Activated B cell treated with CpG ODN at 0.5 μM for 24 hours (primary cell): ENCODE data around the gene SFT2D3. TPM values are rescaled to one million over a fixed set of nuclear protein-coding genes. Genes with fewer than 3 reads are reported as not detected.

Experiments
- ATAC-seq: fragments of 200-7000 bp; cut with Tn5 transposase; one replicate; pipeline ENCODE4 v1.10.0; 2021; ENCODE audit warnings: low read depth, mild to moderate bottlenecking, moderate library complexity
- CTCF ChIA-PET: fragments of 350-600 bp; sonication (Branson Sonifier 250); formaldehyde crosslinking; loops from one replicate; lab custom pipeline; 2021; ENCODE audit warnings: antibody characterized with exemption; lab: Charles Lee
- POLR2A ChIA-PET: fragments of 350-600 bp; sonication (Branson Sonifier 250); formaldehyde crosslinking; loops from one replicate; lab custom pipeline; 2021; ENCODE audit warnings: antibody characterized with exemption; lab: Charles Lee
- DNase-seq: peaks from one replicate; pipeline ENCODE4 v3.0.0; 2022
- H3K27ac Mint-ChIP-seq: one replicate; pipeline ENCODE4 v1.8.0; 2020; ENCODE audit warnings: mixed read lengths
- H3K27me3 Mint-ChIP-seq: one replicate; pipeline ENCODE4 v1.8.0; 2021; ENCODE audit warnings: mixed read lengths
- H3K36me3 Mint-ChIP-seq: one replicate; pipeline ENCODE4 v1.8.0; 2021; ENCODE audit warnings: low read depth, mixed read lengths
- H3K4me1 Mint-ChIP-seq: one replicate; pipeline ENCODE4 v1.8.0; 2021; ENCODE audit warnings: mixed read lengths
- H3K4me3 Mint-ChIP-seq: one replicate; pipeline ENCODE4 v1.8.0; 2020; ENCODE audit warnings: mild to moderate bottlenecking, mixed read lengths
- H3K9me3 Mint-ChIP-seq: one replicate; pipeline ENCODE4 v1.8.0; 2020; ENCODE audit warnings: mixed read lengths
- CTCF ChIP-seq: fragments of 200-600 bp; IDR thresholded peaks from one replicate; pipeline ENCODE4 v1.8.0; 2022; ENCODE audit warnings: antibody characterized with exemption, mild to moderate bottlenecking
- intact Hi-C: fragments of 100-400 bp; cut with micrococcal nuclease; formaldehyde crosslinking; loops from one replicate; pipeline ENCODE4 v1.15.1; 2024
- total RNA-seq: library from RNA; stranded (reverse); gene quantifications from 2 replicates; pipeline ENCODE4 v1.2.3, GENCODE V29; 2022

The SFT2D3 gene
- total RNA-seq, 1 donor from 2014 or later: 10.1 TPM

- peaks cover 21% of the 10 kb centered on the region for H3K4me1 Mint-ChIP-seq
Observed at GRCh38 chr2:127707890-127708648, 6.8 kb downstream of the SFT2D3 start.

DNA sequence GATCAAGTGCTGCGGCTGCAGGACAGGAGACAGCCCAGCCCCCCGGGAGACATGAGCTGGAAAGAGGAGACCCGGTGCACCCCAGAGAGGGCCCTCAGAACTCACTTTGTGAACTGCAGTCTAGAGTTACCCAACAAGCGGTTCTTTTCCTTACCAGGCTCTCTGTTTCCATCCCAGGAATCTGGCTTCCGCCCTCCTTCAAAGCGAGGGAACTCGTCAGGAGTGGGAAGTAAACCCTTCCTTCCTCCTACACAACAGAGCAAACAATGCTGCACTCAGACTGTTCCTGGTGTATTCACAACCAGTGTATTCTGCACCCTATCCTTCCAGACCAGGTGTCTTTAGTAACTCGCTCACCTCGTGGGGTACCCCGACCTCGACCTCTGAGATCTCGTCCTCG is 8.0 kb downstream of the SFT2D3 start:
- TF ChIP-seq CTCF: no peak
- POLR2A ChIA-PET: no interaction called here
- Mint-ChIP-seq H3K36me3 (peaks cover 70% of the 10 kb centered on the region), H3K9me3 (no peaks in the 10 kb centered on the region), H3K27me3 (no peaks in the 10 kb centered on the region), H3K27ac (no peak overlapping the region), H3K4me3 (no peak overlapping the region), H3K4me1 (peaks cover 11% of the 10 kb centered on the region)
- no peak for ATAC-seq
- DNase-seq: no peak
- CTCF ChIA-PET: no interaction called here
- intact Hi-C loops: no loop called here

More at GRCh38 chr2:127707890-127708648, 6.8 kb downstream of the SFT2D3 start:
- H3K9me3 Mint-ChIP-seq: no peaks in the 10 kb centered on the region
- ChIA-PET POLR2A (no interaction called here), CTCF (no interaction called here)
- no peak overlapping the region for H3K4me3 Mint-ChIP-seq
- peaks cover 69% of the 10 kb centered on the region for H3K36me3 Mint-ChIP-seq
- no peaks in the 10 kb centered on the region for H3K27me3 Mint-ChIP-seq
- TF ChIP-seq CTCF: no peak
- intact Hi-C loops: no loop called here
- DNase-seq: no peak
- no peak overlapping the region for H3K27ac Mint-ChIP-seq
- no peak for ATAC-seq

GRCh38 chr2:127712999-127713398 is 11.7 kb downstream of the SFT2D3 start:
- Mint-ChIP-seq H3K36me3 (peaks cover 53% of the 10 kb centered on the region), H3K4me1 (no peaks in the 10 kb centered on the region), H3K9me3 (no peaks in the 10 kb centered on the region), H3K4me3 (no peak overlapping the region), H3K27ac (no peak overlapping the region), H3K27me3 (no peaks in the 10 kb centered on the region)
- TF ChIP-seq CTCF: no peak
- intact Hi-C loops: no loop called here
- CTCF ChIA-PET: no interaction called here
- ATAC-seq (no peak), DNase-seq (no peak)
- POLR2A ChIA-PET: no interaction called here

DNA sequence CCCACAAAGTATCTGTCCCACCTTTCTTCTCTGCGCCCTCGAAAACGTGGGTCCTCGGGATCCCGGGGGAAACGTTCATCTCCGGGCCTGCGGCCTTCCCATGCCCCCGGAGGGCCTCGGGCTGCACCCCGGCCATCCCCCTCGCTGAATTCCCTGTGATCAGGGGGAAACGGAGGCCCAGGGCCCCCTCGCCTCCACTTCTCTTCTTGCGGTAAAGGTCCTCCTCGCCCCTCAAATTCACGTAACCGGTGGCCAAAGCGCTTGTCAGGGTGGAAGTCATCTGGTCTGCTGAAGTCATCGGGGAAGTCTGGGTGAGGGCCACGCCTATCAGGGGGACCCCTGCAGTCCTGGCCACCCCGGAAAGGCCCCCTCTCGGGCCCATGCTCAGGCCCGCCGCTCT is 12.3 kb downstream of the SFT2D3 start:
- no peak for DNase-seq
- H3K4me1 Mint-ChIP-seq: no peaks in the 10 kb centered on the region
- no peak for TF ChIP-seq CTCF
- ChIA-PET POLR2A (no interaction called here), CTCF (no interaction called here)
- intact Hi-C loops: no loop called here
- no peaks in the 10 kb centered on the region for H3K27me3 Mint-ChIP-seq
- no peak overlapping the region for H3K4me3 Mint-ChIP-seq
- ATAC-seq: no peak
- H3K27ac Mint-ChIP-seq: no peak overlapping the region
- peaks cover 53% of the 10 kb centered on the region for H3K36me3 Mint-ChIP-seq
- no peaks in the 10 kb centered on the region for H3K9me3 Mint-ChIP-seq

DNA sequence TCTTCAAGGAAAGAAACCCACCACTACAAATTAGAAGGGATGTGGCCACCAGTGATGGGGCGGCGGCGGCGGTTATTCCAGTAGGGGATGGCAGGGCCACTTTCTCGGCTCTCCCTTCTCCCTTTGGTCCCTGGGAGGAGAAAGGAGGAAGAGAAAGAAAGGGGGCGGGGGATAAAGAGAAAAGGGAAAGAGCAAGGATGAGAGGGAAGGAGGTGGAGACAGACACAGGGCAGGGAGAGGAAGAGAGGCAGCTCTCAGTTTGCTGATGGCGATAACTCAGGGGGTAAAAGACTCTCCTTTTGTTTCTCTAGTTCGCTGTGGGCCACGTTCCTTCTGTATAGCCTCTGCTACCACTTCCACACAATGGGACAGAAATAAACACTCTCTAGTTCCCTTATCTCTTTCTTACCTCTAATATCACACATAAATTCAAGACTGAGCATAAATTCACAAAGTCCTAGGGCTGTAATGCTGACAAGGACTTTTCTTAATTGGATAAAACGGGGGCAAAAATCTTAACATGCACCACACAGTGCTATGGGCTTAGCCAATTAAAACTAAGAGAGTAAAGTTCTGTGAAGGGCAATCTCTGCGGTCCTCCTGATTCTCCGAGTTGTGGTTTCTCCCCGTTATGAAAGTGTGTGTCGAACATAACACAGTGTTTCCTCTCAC is 14.6 kb downstream of the SFT2D3 start:
- POLR2A ChIA-PET: no interaction called here
- Mint-ChIP-seq H3K4me1 (no peaks in the 10 kb centered on the region), H3K4me3 (no peak overlapping the region), H3K9me3 (no peaks in the 10 kb centered on the region), H3K36me3 (peaks cover 53% of the 10 kb centered on the region), H3K27me3 (no peaks in the 10 kb centered on the region), H3K27ac (no peak overlapping the region)
- CTCF ChIA-PET: no interaction called here
- ATAC-seq: no peak
- no peak for TF ChIP-seq CTCF
- no peak for DNase-seq
- intact Hi-C loops: no loop called here
